Neutrophil (primary cell): ENCODE results near the gene UNK.

Source experiments
- H3K27ac ChIP-seq: fragments of 200-600 bp; sonication (generic); 2 replicates; pipeline ENCODE4 v1.5.1; 2016; ENCODE audit warnings: mild to moderate bottlenecking, moderate library complexity
- H3K27me3 ChIP-seq: fragments of 200-600 bp; sonication (generic); 2 replicates; pipeline ENCODE4 v1.6.0; 2016; ENCODE audit warnings: mild to moderate bottlenecking
- H3K36me3 ChIP-seq: fragments of 200-600 bp; sonication (generic); 2 replicates; pipeline ENCODE4 v1.5.1; 2017
- H3K4me1 ChIP-seq, 2 experiments: fragments of 200-600 bp in 1 of 2; sonication (generic) in 1 of 2; 1 replicate in 1 of 2; 2 replicates in 1 of 2; pipeline versions ENCODE4 v1.5.1 to v1.6.1; 2013 to 2016; ENCODE audit warnings: low read depth in 1 of 2, low read length in 1 of 2, mild to moderate bottlenecking in 1 of 2, moderate library complexity in 1 of 2; ENCODE audit not compliant: control insufficient read depth in 1 of 2, insufficient read depth in 1 of 2
- H3K4me3 ChIP-seq, 2 experiments: fragments of 200-600 bp in 1 of 2; sonication (generic) in 1 of 2; 1 replicate in 1 of 2; 2 replicates in 1 of 2; pipeline ENCODE4 v1.5.1; 2013 to 2016; ENCODE audit warnings: low read depth in 1 of 2, low read length in 1 of 2, mild to moderate bottlenecking in 1 of 2, moderate library complexity in 1 of 2
- H3K9me3 ChIP-seq: fragments of 200-600 bp; sonication (generic); 2 replicates; pipeline ENCODE4 v1.5.1; 2016
- TF ChIP-seq, protein P1 (sequence below): fragments of 200-600 bp; sonication (generic); IDR thresholded peaks from 2 replicates; pipeline ENCODE4 v1.5.1; 2016; ENCODE audit warnings: antibody characterized with exemption

UNK gene

DNA sequence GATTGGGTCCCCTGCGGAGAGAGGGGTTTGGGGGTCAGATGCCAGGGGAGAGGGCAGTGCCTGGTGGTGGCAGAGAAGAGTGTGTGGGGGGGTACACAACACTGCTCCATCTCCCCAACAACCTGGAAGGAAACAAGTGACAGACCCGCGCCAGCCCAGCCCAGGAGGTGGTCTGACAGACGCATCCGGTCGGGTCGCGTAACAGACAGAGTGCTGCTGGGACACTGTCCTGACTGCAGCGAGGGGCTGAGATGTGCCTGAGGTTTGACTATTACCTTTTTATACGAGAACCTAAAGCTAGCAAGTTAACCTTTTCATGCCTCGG, 43.4 kb downstream of the UNK start:
- TF ChIP-seq, protein P1, sequence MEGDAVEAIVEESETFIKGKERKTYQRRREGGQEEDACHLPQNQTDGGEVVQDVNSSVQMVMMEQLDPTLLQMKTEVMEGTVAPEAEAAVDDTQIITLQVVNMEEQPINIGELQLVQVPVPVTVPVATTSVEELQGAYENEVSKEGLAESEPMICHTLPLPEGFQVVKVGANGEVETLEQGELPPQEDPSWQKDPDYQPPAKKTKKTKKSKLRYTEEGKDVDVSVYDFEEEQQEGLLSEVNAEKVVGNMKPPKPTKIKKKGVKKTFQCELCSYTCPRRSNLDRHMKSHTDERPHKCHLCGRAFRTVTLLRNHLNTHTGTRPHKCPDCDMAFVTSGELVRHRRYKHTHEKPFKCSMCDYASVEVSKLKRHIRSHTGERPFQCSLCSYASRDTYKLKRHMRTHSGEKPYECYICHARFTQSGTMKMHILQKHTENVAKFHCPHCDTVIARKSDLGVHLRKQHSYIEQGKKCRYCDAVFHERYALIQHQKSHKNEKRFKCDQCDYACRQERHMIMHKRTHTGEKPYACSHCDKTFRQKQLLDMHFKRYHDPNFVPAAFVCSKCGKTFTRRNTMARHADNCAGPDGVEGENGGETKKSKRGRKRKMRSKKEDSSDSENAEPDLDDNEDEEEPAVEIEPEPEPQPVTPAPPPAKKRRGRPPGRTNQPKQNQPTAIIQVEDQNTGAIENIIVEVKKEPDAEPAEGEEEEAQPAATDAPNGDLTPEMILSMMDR, result no peak
- Histone ChIP-seq H3K9me3 (no peaks in the 10 kb centered on the region), H3K4me3 (no peak overlapping the region), H3K36me3 (peaks cover 99% of the 10 kb centered on the region), H3K27me3 (no peaks in the 10 kb centered on the region), H3K27ac (peak overlapping the region; percentile 59), H3K4me1 (peaks cover 8 to 9% of the 10 kb centered on the region in 2 experiments)

DNA sequence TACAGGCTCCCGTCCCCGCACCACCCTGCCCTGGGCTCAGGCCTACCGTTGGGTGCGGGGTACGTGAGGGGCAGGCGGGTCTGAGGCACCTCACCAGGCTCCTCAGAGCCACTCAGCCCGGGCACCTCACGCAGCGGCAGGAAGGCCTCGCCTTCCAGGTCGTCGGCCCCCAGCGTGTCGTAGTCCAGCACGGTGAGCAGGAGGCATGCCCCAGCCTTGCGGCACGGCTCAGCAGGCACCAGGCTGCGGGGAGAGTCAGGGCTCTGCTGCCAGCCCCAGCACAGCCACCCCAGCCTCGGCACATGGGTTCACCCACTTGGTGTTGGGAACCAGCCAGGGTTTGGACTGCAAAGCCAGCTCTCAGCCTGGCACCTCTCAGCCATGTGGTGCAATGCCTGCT, 44.1 kb downstream of the UNK start:
- TF ChIP-seq, protein P1, result no peak
- H3K4me3 ChIP-seq, result no peak overlapping the region
- H3K4me1 ChIP-seq, result peaks cover 14 to 15% of the 10 kb centered on the region in 2 experiments
- H3K9me3 ChIP-seq, result no peaks in the 10 kb centered on the region
- H3K27me3 ChIP-seq, result no peaks in the 10 kb centered on the region
- peak overlapping the region; percentile 59 for H3K27ac ChIP-seq
- peaks cover 99% of the 10 kb centered on the region for H3K36me3 ChIP-seq

DNA sequence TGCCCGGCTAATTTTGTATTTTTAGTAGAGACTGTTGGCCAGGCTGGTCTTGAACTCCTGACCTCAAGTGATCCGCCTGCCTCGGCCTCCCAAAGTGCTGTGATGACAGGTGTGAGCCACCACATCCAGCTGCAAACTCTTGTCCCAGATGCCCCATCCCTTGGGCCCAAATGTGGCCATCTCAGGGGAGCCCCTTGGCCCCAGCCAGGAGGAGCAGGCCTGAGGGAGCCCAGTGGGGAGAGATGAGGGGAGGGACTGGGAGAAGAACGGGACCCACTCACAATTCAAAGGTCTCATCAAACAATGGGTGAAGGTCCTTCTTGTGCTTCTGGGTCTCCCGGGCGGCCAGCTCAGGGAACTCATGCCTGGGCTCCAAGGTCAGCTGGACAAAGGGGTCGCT, 45.1 kb downstream of the UNK start:
- no peaks in the 10 kb centered on the region for H3K9me3 ChIP-seq
- peaks cover 100% of the 10 kb centered on the region for H3K36me3 ChIP-seq
- peak overlapping the region; percentile 25 for H3K27ac ChIP-seq
- H3K4me1 ChIP-seq, result peaks cover 15 to 18% of the 10 kb centered on the region in 2 experiments
- TF ChIP-seq, protein P1, result no peak
- H3K4me3 ChIP-seq, result no peak overlapping the region
- no peaks in the 10 kb centered on the region for H3K27me3 ChIP-seq

DNA sequence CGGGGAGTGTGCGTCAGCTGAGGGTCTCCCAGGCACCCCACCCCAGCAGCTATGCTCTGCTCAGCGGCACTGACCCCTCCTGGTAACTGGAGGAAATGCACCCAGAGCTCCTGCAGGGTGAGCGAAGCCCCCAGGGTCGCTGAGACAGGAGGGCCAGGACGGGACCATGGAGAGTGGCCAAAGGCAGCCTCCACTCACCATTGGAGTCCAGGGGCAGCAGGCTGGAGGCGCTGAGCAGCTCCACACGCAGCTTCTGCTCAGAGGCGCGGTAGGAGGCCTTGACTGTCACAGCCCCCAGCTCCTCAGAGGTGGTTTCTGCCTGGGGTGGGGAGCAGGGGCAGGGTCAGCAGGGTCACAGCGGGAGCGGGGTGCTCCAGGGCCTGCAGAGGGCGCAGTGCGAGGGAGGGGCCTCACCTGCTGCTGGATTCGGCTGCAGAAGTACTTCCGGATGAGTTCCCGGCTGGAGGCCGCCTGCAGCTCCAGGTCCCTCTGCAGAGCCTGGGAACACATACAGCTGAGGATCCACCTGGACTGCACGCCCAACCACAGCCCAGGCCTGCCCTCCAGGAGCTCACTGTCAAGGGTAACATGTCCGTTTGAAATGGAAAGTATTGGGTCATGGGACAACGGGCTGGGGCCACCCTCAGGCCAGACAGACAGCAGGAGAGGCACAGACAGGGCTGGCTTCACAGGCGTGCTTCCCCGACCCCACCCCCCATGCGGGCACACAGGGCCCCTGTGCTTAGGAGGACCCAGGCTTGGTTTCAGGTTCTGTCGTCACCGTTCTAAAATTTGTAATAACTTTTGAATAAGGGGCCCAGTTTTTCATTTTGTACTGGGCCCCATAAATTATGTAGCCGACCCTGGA, 45.8 kb downstream of the UNK start:
- H3K36me3 ChIP-seq, result peaks cover 100% of the 10 kb centered on the region
- TF ChIP-seq, protein P1, result peak; percentile 44
- H3K4me3 ChIP-seq, result no peak overlapping the region
- no peaks in the 10 kb centered on the region for H3K27me3 ChIP-seq
- no peaks in the 10 kb centered on the region for H3K9me3 ChIP-seq
- peak overlapping the region; percentile 36 for H3K27ac ChIP-seq
- peaks cover 15 to 18% of the 10 kb centered on the region in 2 experiments for H3K4me1 ChIP-seq

DNA sequence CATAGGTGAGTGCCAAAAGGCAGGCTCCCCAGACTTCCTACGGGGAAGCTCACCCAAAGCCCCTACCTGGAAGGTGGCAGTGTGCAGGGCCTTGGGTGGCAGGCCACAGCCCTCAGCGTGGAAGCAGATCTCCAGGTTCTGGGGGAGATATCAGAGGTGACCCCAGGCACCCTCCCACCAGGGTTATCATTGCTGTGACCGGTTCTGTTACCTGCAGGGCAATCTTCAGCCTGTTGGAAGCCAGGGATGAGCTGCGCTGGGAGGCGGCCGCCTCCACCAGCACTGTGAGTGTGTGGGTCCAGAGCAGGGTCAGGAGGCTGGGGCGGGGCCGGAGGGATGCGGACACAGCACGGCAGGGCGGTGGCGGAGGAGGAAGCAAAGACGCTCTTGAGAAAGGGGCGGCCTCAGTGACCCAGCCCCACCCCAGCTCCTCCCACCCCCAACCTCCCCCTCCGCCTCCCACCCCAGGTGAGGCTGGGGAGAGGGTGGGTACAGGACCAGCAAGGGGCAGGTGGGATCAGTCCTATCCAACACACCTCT, 46.5 kb downstream of the UNK start:
- no peak overlapping the region for H3K4me3 ChIP-seq
- H3K36me3 ChIP-seq, result peaks cover 100% of the 10 kb centered on the region
- TF ChIP-seq, protein P1, result no peak
- peaks cover 15 to 18% of the 10 kb centered on the region in 2 experiments for H3K4me1 ChIP-seq
- no peaks in the 10 kb centered on the region for H3K27me3 ChIP-seq
- H3K27ac ChIP-seq, result peak overlapping the region; percentile 36
- no peaks in the 10 kb centered on the region for H3K9me3 ChIP-seq
